ENCODE results near the gene MYBPC3. TPM values are rescaled to one million over a fixed set of nuclear protein-coding genes. Genes with fewer than 3 reads are reported as not detected.
A peak's percentile ranks its signal among the peaks of the same experiment; 100 is the strongest.

The MYBPC3 gene
- total and polyA plus RNA-seq, 2 donors: 0.09 to 0.55 TPM

DNA sequence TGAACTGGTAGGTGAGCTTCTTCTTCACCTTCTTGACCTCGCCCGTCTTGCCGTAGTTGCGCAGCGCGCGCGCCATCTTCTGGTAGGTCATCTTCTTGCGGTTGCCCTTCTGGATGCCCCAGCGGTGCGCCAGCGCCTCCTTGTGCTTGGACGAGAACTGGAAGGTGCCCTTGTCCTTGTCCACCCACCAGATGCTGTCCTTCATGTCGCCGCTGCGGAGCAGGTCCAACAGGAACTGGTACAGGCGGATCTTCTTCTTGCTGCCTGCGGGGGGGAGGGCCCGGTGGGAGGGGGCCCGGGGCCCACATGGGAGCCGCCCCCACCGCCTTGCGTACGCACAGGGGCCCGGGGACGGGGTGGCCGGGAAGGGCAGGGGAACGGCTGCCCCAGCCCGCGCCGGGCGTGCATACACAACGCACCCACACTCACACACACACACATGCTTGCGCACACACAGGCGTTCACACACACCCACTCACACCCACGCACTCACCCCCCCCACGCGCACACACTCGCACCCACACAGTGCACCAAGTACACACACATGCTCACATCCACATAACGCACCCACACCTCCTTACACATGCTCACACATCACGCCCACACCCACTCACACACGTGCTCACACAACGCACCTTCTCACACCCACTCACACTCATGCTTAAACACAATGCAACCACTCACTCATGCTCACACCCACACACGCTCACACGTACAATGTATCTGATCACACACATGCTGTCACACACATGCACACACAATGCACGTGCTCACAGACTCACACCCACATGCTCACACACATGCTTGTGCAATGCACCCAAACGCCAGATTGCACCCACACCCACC lies 3.0 kb upstream of the MYBPC3 start:
- Histone ChIP-seq H3K27me3 (ENCODE audit: control insufficient read depth in 2 of 2, insufficient read depth in 1 of 2, low read length in 1 of 2) (no peaks in the 10 kb centered on the region), H3K4me3 (ENCODE audit: low read length in 2 of 2) (no peak overlapping the region), H3K4me1 (ENCODE audit: control insufficient read depth in 2 of 2, insufficient read depth in 2 of 2, low read length in 2 of 2) (peaks cover 7 to 13% of the 10 kb centered on the region in 2 donors), H3K9me3 (ENCODE audit: control insufficient read depth in 2 of 2, insufficient read depth in 1 of 2, low read length in 1 of 2) (peaks cover 0 to 1% of the 10 kb centered on the region in 2 donors), H3K36me3 (ENCODE audit: control insufficient read depth in 2 of 2, insufficient read depth in 2 of 2, low read length in 1 of 2) (no peaks in the 10 kb centered on the region), H3K27ac (ENCODE audit: low read depth in 1 of 2, low read length in 1 of 2) (no peak overlapping the region)
- DNase-seq (ENCODE audit: low read depth in 6 of 9, low spot score in 9 of 9): peak in 2 of 9 donors; percentile 30 to 31
- 92% methylated on average over 47 of the region's 47 CpGs for WGBS

DNA sequence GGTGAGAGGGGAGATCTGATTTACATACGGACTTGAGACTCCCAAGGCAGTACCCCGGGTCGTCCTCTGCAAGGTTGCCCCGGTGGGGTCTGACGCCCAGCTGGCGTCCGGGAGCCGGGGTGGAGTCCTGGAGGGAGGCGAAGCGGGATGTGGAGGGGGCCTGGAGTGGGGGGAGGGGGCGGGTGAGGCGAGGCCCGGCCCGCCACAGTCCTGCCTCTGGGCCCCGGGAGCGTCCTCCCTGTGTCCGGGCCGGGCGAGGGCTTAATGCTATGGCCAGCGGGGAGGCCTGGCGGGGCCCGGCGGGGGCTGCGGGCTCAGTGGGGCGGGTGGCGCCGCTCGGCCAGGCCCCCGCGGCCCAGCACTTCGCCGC lies 2.4 kb upstream of the MYBPC3 start:
- no peak for DNase-seq (ENCODE audit: low read depth in 6 of 9, low spot score in 9 of 9)
- whole genome bisulfite sequencing: 95% methylated on average over 32 of the region's 32 CpGs
- no peaks in the 10 kb centered on the region for H3K36me3 ChIP-seq (ENCODE audit: control insufficient read depth in 2 of 2, insufficient read depth in 2 of 2, low read length in 1 of 2)

DNA sequence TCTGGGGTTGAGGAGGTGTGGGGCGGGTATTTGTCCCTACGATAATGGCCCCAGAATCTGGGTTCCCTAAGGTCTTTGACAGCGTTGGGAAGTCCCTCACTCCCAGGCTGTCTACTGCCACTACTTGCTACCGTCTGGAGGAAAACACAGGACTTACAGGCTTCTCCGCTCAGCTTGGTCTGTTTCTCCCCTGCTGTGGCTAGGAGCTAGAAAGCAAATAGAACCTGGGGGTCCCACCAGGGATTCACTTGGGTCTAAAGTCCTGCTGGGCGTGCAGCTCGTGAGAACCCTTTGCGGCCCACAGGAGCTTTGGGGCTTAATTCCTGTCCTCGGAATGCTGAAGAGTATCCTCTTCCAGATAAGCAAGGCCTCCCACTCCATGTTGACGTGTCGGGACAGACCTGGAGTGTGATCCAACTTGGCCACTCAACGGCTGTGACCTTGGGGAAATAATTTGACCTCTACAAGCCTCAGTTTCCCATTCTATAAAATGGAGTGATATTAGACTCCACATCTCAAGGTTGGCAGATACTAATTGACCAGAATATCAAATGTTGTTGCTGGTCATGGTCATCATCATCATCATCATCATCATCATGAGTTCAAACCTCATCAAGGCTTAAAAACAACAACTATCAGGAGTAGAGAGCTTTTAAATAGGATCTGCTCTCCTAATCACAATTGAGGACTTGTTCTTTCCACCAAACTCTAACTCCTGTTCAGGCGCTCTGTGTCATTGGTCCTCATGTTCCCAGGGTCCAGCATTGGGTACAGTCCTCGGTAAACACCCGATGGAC lies 1.7 kb upstream of the MYBPC3 start:
- peaks cover 0 to 1% of the 10 kb centered on the region in 2 donors for H3K9me3 ChIP-seq (ENCODE audit: control insufficient read depth in 2 of 2, insufficient read depth in 1 of 2, low read length in 1 of 2)
- no peaks in the 10 kb centered on the region for H3K36me3 ChIP-seq (ENCODE audit: control insufficient read depth in 2 of 2, insufficient read depth in 2 of 2, low read length in 1 of 2)
- no peak for DNase-seq (ENCODE audit: low read depth in 6 of 9, low spot score in 9 of 9)
- no peak overlapping the region for H3K27ac ChIP-seq (ENCODE audit: low read depth in 1 of 2, low read length in 1 of 2)
- H3K4me1 ChIP-seq (ENCODE audit: control insufficient read depth in 2 of 2, insufficient read depth in 2 of 2, low read length in 2 of 2): peaks cover 0 to under 1% of the 10 kb centered on the region in 2 donors
- no peaks in the 10 kb centered on the region for H3K27me3 ChIP-seq (ENCODE audit: control insufficient read depth in 2 of 2, insufficient read depth in 1 of 2, low read length in 1 of 2)
- WGBS: 98% methylated on average over 15 of the region's 15 CpGs
- no peak overlapping the region for H3K4me3 ChIP-seq (ENCODE audit: low read length in 2 of 2)

More for the DNA sequence above, 2.4 kb upstream of the MYBPC3 start:
- Histone ChIP-seq H3K4me3 (ENCODE audit: low read length in 2 of 2) (no peak overlapping the region), H3K4me1 (ENCODE audit: control insufficient read depth in 2 of 2, insufficient read depth in 2 of 2, low read length in 2 of 2) (peaks cover 5 to 8% of the 10 kb centered on the region in 2 donors), H3K9me3 (ENCODE audit: control insufficient read depth in 2 of 2, insufficient read depth in 1 of 2, low read length in 1 of 2) (peaks cover 0 to 1% of the 10 kb centered on the region in 2 donors), H3K27ac (ENCODE audit: low read depth in 1 of 2, low read length in 1 of 2) (no peak overlapping the region), H3K27me3 (ENCODE audit: control insufficient read depth in 2 of 2, insufficient read depth in 1 of 2, low read length in 1 of 2) (no peaks in the 10 kb centered on the region)

DNA sequence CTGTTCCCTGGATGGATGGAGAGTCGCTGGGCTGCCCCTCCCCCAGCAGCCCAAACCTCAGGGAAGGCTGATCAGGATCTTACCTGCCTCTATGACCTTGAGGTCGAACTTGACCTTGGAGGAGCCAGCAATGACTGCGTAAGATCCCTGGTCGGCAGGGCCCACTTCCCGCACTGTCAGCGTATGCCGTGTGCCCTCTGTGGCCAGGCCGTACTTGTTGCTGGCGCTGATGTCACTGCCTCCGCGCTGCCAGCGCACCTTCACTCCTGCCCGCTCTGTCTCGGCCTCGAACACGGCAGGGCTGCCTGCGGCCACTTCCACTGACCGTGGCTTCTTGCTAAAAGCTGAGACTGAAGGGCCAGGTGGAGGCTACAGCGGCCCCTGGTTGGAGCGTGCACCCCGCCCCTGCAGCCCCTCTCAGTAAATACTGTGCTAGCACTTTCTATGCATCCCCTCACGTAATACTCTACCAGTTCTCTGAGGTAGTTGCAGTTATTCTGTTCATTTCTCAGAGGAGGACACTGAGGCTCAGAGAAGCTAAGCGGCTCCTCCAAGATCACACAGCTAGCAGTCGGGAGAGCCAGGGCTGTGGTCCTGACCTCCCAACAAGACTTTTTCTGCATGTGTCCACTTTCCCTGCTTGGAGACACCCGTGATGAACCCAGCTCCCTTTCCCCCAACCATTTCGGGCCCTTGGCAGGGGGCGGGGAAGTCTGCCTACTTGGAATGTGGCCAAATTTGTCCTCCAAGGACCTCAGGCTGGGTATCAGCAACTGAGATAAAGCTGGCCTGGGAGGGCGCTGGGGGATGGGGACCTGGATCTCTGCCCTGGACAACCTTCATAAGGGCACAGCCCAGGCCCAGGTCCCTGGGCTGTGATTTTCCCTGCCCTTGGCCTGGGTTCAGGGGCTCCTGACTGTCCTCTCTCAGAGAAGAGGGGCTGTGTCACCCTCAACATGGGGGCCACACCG lies 1.1 kb downstream of the MYBPC3 start:
- no peak overlapping the region for H3K4me3 ChIP-seq (ENCODE audit: low read length in 2 of 2)
- H3K36me3 ChIP-seq (ENCODE audit: control insufficient read depth in 2 of 2, insufficient read depth in 2 of 2, low read length in 1 of 2): no peaks in the 10 kb centered on the region
- DNase-seq (ENCODE audit: low read depth in 6 of 9, low spot score in 9 of 9): no peak
- H3K27me3 ChIP-seq (ENCODE audit: control insufficient read depth in 2 of 2, insufficient read depth in 1 of 2, low read length in 1 of 2): no peaks in the 10 kb centered on the region
- no peaks in the 10 kb centered on the region for H3K4me1 ChIP-seq (ENCODE audit: control insufficient read depth in 2 of 2, insufficient read depth in 2 of 2, low read length in 2 of 2)
- 97% methylated on average over 29 of the region's 29 CpGs for WGBS
- H3K27ac ChIP-seq (ENCODE audit: low read depth in 1 of 2, low read length in 1 of 2): no peak overlapping the region
- no peaks in the 10 kb centered on the region for H3K9me3 ChIP-seq (ENCODE audit: control insufficient read depth in 2 of 2, insufficient read depth in 1 of 2, low read length in 1 of 2)

DNA sequence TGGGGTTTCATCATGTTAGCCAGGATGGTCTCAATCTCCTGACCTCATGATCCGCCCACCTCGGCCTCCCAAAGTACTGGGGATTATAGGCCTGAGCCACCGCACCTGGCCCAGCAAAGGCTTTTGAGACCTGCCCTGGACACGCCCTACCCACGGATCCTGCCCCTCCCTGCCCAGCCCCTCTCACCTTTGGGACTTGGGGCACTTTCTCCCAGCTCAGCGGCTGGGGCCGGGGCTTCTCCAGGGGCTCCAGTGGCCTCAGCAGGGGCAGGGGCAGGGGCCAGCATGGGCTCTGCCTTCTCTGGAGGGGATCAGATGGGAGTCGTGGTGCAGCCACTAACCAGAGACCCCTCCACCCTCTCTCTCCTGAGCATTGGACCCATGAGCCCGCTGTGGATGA lies 2.2 kb downstream of the MYBPC3 start:
- Histone ChIP-seq H3K4me1 (ENCODE audit: control insufficient read depth in 2 of 2, insufficient read depth in 2 of 2, low read length in 2 of 2) (no peaks in the 10 kb centered on the region), H3K9me3 (ENCODE audit: control insufficient read depth in 2 of 2, insufficient read depth in 1 of 2, low read length in 1 of 2) (no peaks in the 10 kb centered on the region), H3K36me3 (ENCODE audit: control insufficient read depth in 2 of 2, insufficient read depth in 2 of 2, low read length in 1 of 2) (no peaks in the 10 kb centered on the region), H3K4me3 (ENCODE audit: low read length in 2 of 2) (no peak overlapping the region), H3K27ac (ENCODE audit: low read depth in 1 of 2, low read length in 1 of 2) (no peak overlapping the region), H3K27me3 (ENCODE audit: control insufficient read depth in 2 of 2, insufficient read depth in 1 of 2, low read length in 1 of 2) (no peaks in the 10 kb centered on the region)
- no peak for DNase-seq (ENCODE audit: low read depth in 6 of 9, low spot score in 9 of 9)
- 95% methylated on average over 9 of the region's 9 CpGs for WGBS

DNA sequence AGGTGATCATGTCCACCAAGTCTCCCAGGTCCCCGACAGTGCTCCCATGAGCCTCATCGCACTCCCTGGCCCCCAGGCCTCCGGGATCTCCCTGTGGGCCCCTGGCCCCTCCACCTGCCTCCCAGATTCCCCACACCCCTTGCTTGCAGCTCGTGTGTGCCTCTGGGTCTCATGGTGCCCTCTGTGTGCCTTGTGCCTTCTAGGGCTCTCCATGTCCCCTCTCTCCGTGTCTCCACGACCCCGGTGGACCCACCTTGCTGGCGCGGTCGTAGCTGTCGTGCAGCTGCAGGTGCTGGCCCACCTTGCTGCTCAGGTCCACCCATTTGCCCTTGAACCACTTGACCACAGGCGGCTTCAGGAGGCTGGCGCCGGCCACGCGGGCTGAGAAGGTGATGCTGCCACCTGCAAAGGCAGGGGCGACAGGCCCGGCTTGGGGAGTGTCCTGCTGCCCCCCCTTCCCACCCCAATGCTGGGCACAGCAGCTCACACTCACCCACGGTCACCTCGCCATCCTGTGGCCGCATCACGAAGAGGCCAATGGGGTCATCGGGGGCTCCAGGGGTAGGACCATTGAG lies 2.9 kb downstream of the MYBPC3 start:
- DNase-seq (ENCODE audit: low read depth in 6 of 9, low spot score in 9 of 9): no peak

DNA sequence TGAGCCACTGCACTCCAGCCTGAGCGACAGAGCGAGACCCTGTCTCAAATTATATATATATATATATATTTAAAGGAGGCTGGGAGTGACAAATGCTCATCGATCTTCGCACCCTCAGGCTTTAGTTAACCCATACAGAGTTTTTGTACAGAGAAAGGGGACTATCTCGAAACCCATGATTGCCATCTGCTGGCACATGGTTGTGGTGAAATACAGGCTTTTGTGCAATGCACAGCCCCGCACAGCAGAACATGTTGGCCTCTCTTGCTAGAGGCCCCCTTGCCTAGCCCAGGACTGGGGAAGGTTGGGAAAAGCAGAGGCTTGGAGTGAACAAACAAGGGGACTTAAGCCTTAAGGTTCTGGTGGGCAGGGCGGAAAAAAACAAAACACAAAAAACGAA lies 3.6 kb downstream of the MYBPC3 start:
- H3K27ac ChIP-seq (ENCODE audit: low read depth in 1 of 2, low read length in 1 of 2): no peak overlapping the region
- H3K27me3 ChIP-seq (ENCODE audit: control insufficient read depth in 2 of 2, insufficient read depth in 1 of 2, low read length in 1 of 2): no peaks in the 10 kb centered on the region
- DNase-seq (ENCODE audit: low read depth in 6 of 9, low spot score in 9 of 9): peak in 2 of 9 donors; percentile 21 to 35
- no peaks in the 10 kb centered on the region for H3K36me3 ChIP-seq (ENCODE audit: control insufficient read depth in 2 of 2, insufficient read depth in 2 of 2, low read length in 1 of 2)
- 88% methylated on average over 8 of the region's 8 CpGs for WGBS
- no peaks in the 10 kb centered on the region for H3K4me1 ChIP-seq (ENCODE audit: control insufficient read depth in 2 of 2, insufficient read depth in 2 of 2, low read length in 2 of 2)
- no peak overlapping the region for H3K4me3 ChIP-seq (ENCODE audit: low read length in 2 of 2)
- H3K9me3 ChIP-seq (ENCODE audit: control insufficient read depth in 2 of 2, insufficient read depth in 1 of 2, low read length in 1 of 2): no peaks in the 10 kb centered on the region

More for the DNA sequence above, 2.9 kb downstream of the MYBPC3 start:
- WGBS: 98% methylated on average over 23 of the region's 23 CpGs
- Histone ChIP-seq H3K27me3 (ENCODE audit: control insufficient read depth in 2 of 2, insufficient read depth in 1 of 2, low read length in 1 of 2) (no peaks in the 10 kb centered on the region), H3K27ac (ENCODE audit: low read depth in 1 of 2, low read length in 1 of 2) (no peak overlapping the region), H3K9me3 (ENCODE audit: control insufficient read depth in 2 of 2, insufficient read depth in 1 of 2, low read length in 1 of 2) (no peaks in the 10 kb centered on the region), H3K36me3 (ENCODE audit: control insufficient read depth in 2 of 2, insufficient read depth in 2 of 2, low read length in 1 of 2) (no peaks in the 10 kb centered on the region), H3K4me3 (ENCODE audit: low read length in 2 of 2) (no peak overlapping the region), H3K4me1 (ENCODE audit: control insufficient read depth in 2 of 2, insufficient read depth in 2 of 2, low read length in 2 of 2) (no peaks in the 10 kb centered on the region)

DNA sequence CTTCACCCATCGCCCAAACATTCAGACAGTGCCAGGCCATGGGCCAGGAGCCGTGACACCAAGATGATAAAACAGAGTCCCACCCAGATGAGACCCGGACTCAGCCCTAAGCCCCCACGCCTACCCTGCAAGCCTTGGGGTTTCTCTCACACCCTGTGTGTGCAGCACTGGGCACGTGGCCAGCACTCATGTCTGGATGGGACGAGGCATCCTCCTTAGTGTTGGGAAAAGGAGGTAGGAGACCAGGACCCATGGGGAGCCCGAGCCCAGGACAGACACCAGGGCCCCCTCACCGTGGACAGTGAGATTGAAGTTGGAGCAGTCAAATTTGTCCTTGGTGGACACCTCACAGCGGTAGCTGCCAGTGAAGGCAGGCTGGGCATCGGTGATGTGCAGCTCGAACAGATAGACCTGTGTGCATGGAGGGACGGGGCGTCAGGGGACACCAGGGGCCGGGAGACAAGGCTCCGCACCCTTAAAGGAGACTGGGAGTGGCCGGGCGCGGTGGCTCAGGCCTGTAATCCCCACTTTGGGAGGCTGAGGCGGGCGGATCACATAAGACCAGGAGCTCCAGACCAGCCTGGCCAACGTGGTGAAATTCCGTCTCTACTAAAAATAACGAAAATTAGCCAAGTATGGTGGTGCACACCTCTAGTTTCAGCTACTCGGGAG lies 4.2 kb downstream of the MYBPC3 start:
- no peaks in the 10 kb centered on the region for H3K4me1 ChIP-seq (ENCODE audit: control insufficient read depth in 2 of 2, insufficient read depth in 2 of 2, low read length in 2 of 2)
- H3K27me3 ChIP-seq (ENCODE audit: control insufficient read depth in 2 of 2, insufficient read depth in 1 of 2, low read length in 1 of 2): no peaks in the 10 kb centered on the region
- no peaks in the 10 kb centered on the region for H3K9me3 ChIP-seq (ENCODE audit: control insufficient read depth in 2 of 2, insufficient read depth in 1 of 2, low read length in 1 of 2)
- no peak for DNase-seq (ENCODE audit: low read depth in 6 of 9, low spot score in 9 of 9)
- H3K27ac ChIP-seq (ENCODE audit: low read depth in 1 of 2, low read length in 1 of 2): no peak overlapping the region
- H3K4me3 ChIP-seq (ENCODE audit: low read length in 2 of 2): no peak overlapping the region
- WGBS: 96% methylated on average over 24 of the region's 24 CpGs
- H3K36me3 ChIP-seq (ENCODE audit: control insufficient read depth in 2 of 2, insufficient read depth in 2 of 2, low read length in 1 of 2): no peaks in the 10 kb centered on the region

Measured in thymus (tissue), 11 donors.